ENCODE measurements around the gene IFRD1. TPM values are rescaled to one million over a fixed set of nuclear protein-coding genes. Genes with fewer than 3 reads are reported as not detected.

The IFRD1 gene
- total and polyA plus RNA-seq, 2 donors (not counting 3 experiments of a cell fraction or from before 2014, with no cell fraction given): 16.8 to 43.3 TPM

GRCh38 chr7:112439476-112439875 lies 10.8 kb upstream of the IFRD1 start:
- Histone ChIP-seq H3K9ac (replicated peaks; ENCODE audit: extremely low read depth, insufficient read depth, low read length) (no peak overlapping the region), H3K4me2 (ENCODE audit: insufficient read depth, low read length) (no peak overlapping the region), H2AFZ (ENCODE audit: low read depth, low read length) (no peak overlapping the region), H3K4me1 (ENCODE audit: control insufficient read depth, extremely low read depth, insufficient read depth, low read length) (no peaks in the 10 kb centered on the region), H3K27ac (ENCODE audit: insufficient read depth, low read depth, low read length) (no peak overlapping the region), H3K4me3 (replicated peaks in 1 of 3; ENCODE audit: insufficient read depth in 1 of 3, low read depth in 1 of 3, low read length in 3 of 3) (no peak overlapping the region), H3K9me3 (replicated peaks; ENCODE audit: control insufficient read depth, insufficient read depth, low read length) (no peaks in the 10 kb centered on the region), H4K20me1 (replicated peaks; ENCODE audit: control insufficient read depth, extremely low read depth, insufficient read depth, low read length) (no peaks in the 10 kb centered on the region), H3K9me1 (replicated peaks; ENCODE audit: control insufficient read depth, extremely low read depth, insufficient read depth, low read length) (no peaks in the 10 kb centered on the region), H3K79me2 (ENCODE audit: control insufficient read depth, insufficient read depth, low read length) (no peaks in the 10 kb centered on the region), H3K27me3 (ENCODE audit: control insufficient read depth in 2 of 2, insufficient read depth in 2 of 2, low read length in 2 of 2) (peaks cover 5 to 6% of the 10 kb centered on the region in 2 experiments), H3K36me3 (ENCODE audit: control insufficient read depth in 2 of 2, extremely low read depth in 1 of 2, insufficient read depth in 2 of 2, low read length in 2 of 2) (no peaks in the 10 kb centered on the region)
- dilution Hi-C loops (cut with MboI; ENCODE audit: extremely low pct_ligation_motif_present, low sequenced_read_pairs) (no loop called here), intact Hi-C loops (cut with micrococcal nuclease) (no loop called here)
- BruUV-seq (replicated peaks): no TSS peak
- CTCF ChIA-PET: no interaction called here
- POLR2A ChIA-PET: no interaction called here
- FAIRE-seq: no peak
- DNase-seq (ENCODE audit: low read depth, low spot score): no peak
- TF ChIP-seq POLR2A (IDR thresholded peaks at IDR 0.05; ENCODE audit: low read depth, low read length) (no peak), MAX (IDR thresholded peaks at IDR 0.05; ENCODE audit: insufficient read depth, insufficient read length) (no peak), GATA2 (IDR thresholded peaks at IDR 0.05; ENCODE audit: insufficient read depth, insufficient read length, low read depth, low read length) (no peak), POLR2AphosphoS5 (IDR thresholded peaks at IDR 0.05; ENCODE audit: insufficient read depth, low read depth, low read length) (no peak), MYC (IDR thresholded peaks at IDR 0.05; ENCODE audit: low read depth, low read length) (no peak), EZH2 (IDR thresholded peaks at IDR 0.05; ENCODE audit: borderline replicate concordance, low read depth, low read length, severe bottlenecking) (no peak), JUN (IDR thresholded peaks at IDR 0.05; ENCODE audit: borderline replicate concordance, insufficient read depth, insufficient read length, low read depth) (no peak), FOS (IDR thresholded peaks at IDR 0.05; ENCODE audit: borderline replicate concordance, insufficient read depth, low read length) (no peak)
- TF ChIP-seq, protein P1, sequence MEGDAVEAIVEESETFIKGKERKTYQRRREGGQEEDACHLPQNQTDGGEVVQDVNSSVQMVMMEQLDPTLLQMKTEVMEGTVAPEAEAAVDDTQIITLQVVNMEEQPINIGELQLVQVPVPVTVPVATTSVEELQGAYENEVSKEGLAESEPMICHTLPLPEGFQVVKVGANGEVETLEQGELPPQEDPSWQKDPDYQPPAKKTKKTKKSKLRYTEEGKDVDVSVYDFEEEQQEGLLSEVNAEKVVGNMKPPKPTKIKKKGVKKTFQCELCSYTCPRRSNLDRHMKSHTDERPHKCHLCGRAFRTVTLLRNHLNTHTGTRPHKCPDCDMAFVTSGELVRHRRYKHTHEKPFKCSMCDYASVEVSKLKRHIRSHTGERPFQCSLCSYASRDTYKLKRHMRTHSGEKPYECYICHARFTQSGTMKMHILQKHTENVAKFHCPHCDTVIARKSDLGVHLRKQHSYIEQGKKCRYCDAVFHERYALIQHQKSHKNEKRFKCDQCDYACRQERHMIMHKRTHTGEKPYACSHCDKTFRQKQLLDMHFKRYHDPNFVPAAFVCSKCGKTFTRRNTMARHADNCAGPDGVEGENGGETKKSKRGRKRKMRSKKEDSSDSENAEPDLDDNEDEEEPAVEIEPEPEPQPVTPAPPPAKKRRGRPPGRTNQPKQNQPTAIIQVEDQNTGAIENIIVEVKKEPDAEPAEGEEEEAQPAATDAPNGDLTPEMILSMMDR (IDR thresholded peaks at IDR 0.05; ENCODE audit: extremely low read depth in 1 of 2, insufficient read depth in 1 of 2, low read depth in 1 of 2, low read length in 2 of 2): no peak
